ENCODE data around the gene PTPRN2.

GRCh38 chr7:157753713-157754415 lies 833.8 kb downstream of the PTPRN2 start:
- no peak for TF ChIP-seq POLR2AphosphoS5 (IDR thresholded peaks at IDR 0.05)
- TF ChIP-seq CTCF (IDR thresholded peaks at IDR 0.05) = no peak
- no peak for TF ChIP-seq POLR2A (IDR thresholded peaks at IDR 0.05)
- TF ChIP-seq EP300 (IDR thresholded peaks at IDR 0.05) = no peak
